HG03575 (cell line): ENCODE data around the gene VPS54.

ENCODE experiments used
- ATAC-seq: cut with Tn5 transposase; IDR thresholded peaks from one replicate; pipeline ENCODE4 v1.9.1; 2021; ENCODE audit not compliant: unreplicated experiment, insufficient number of reproducible peaks, low FRiP score; ENCODE audit errors: extremely low read depth

VPS54 gene

DNA sequence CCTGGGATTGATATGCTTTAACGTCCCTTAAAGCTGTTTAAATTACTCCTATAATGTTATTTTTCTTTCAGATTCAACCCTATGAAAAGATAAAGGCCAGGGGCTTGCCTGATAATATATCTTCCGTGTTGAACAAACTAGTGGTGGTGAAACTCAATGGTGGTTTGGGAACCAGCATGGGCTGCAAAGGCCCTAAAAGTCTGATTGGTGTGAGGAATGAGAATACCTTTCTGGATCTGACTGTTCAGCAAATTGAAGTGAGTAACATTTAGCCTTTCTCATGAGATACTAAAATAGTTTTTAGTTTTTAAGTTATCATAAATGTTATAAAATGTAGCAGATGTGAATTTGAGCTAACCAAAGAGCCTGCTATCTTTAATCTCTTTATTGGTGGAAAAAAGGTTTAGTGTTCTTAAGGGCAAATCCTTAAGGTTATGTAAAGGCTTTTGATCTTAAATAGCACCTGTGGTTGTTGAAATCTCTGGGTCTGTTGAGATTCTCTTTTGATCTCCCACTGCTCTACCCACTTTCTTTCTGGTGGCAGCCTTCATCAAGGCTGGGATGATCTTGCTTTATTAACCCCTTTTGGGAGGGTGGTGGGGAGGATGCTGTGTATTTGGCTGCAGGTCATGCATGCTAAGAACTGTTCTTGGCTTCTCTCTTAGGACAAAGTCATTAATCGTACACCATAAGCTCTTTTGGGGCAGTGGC is 136.7 kb downstream of the VPS54 start:
- ATAC-seq: no peak

DNA sequence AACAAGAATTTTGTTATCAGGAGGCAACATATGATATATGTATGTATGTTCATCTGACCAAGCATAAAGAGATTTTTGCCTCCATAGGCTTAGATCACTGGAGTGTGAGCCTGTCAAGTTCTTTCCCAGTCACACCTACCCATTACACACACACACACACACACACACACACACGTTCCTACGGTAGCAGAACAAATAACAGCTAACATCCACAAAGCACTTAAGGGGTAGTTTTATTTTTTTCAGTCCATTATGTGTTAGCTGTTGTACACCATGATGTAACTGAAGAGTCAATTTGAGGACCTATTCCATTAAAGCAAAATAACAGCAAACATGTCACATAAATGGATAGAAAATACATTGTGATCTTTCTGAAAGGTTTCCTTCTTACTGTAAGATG is 138.0 kb downstream of the VPS54 start:
- ATAC-seq: no peak

- no peak for ATAC-seq
Measured at GRCh38 chr2:63880625-63881024, 138.6 kb downstream of the VPS54 start.

DNA sequence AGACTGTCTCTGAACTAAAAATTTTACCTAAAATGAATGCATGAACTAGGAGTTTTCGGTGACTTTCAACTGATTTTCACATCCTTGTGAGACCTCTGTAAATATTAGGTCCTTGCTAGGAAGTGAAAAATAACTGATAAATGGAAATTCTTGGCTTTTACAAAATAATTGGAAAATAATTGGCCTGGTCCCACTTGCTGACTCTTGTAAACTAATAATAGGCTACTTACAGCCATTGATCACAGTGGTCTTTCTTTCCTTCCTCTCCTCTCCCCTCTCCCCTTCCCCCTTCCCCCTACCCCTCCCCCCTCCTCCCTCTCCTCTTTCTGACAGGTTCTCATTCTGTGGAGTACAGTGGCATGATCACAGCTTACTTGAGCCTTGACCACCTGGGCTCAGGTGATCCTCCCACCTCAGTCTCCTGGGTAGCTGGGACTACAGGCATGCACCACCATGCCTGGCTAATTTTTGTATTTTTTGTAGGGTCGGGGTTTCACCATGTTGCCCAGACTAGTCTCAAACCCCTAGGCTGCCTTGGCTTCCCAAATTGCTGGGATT is 139.3 kb downstream of the VPS54 start:
- no peak for ATAC-seq

DNA sequence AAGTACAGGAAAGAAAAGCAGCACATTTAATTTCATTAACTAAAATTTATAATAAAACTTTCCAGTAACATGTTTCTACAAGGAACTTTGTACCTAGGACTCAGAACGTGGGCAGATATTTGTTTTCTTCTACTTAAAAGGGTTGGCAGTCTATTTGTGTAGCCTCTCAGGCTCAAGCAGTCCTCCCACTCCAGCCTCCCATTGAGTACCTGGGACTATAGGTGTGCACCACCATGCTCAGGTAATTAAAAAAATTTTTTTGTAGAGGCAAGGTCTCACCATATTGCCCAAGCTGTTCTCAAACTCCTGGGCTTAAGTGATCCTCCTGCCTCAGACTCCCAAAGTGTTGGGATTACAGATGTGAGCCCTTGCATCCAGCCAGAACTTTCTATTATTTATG is 140.7 kb downstream of the VPS54 start:
- no peak for ATAC-seq

DNA sequence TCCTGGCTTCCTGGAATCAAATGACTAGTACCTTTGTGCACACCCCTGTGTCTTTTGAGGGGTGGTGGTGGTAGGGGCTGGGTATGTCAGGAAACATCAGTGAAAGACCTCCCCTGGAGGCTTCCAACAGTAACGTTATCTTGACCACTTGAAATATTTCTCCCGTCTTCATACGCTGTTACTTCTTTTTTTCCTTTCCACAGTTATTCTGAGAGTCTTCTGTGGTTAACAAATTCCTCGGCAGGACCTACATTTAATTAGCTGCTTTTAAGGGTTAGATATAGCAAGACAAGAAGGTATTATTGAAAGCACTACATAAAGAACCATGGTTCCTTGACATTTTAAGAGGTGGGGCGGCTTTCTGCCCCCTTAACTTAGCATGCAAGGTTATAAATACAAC is 142.9 kb downstream of the VPS54 start:
- no peak for ATAC-seq

- no peak for ATAC-seq
Measured at GRCh38 chr2:63875559-63876245, 143.5 kb downstream of the VPS54 start.

DNA sequence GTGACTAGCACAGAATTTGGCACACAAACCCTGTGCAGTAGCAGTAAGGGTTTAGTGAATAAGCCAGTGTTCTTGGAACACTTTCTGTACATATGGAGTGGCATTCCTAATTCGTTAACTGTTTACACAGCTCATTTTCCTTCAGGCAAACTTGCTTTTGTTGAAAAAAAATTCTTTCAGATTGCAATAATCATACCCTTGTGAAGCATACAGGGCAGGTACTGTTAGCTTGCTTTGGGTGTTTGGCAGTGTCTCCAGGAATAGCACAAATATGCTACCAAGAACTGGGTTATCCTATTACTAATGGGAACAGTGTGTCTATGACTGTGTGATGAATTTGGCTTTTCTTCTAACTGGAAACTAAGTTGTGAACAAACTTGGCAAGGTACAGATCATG is 144.1 kb downstream of the VPS54 start:
- ATAC-seq: no peak

- no peak for ATAC-seq
Measured at GRCh38 chr2:63874204-63875130, 144.8 kb downstream of the VPS54 start.

GRCh38 chr2:63872571-63873328 is 146.5 kb downstream of the VPS54 start:
- ATAC-seq: no peak

DNA sequence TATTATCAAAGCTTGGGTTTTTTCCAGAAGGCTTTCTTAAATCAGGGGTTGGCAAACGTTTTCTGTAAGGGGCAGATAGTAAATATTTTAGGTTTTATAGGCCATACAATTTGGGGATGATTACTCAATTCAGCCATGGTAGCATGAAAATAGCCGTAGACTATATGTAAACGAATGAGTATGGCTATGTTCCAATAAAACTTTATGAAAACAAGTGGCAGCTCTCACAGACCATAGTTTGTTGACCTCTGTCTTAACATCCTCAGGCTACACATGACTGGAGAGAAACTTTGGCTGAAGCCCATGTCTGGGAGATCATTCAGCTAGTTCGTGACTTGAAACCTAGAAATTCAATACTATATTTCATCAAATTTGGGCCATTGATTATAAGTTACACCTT is 147.4 kb downstream of the VPS54 start:
- no peak for ATAC-seq

DNA sequence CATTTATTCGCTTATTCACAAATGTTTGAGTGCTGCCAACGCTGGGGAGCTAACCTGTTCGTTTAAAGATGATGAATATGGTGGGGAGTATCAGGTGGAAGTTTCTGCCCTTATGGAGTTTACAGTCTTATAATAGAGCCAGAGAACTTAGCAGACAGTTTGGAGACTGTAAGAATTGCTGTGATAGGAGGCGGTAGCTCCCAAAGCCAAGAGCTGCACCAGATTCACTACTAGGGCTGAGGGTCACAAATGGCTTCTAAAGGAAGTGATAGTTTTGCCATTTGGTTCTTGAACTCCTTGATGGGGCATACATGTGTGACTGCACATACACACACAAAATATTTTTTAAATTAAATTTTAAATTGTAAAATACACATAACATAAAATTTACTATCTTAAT is 148.5 kb downstream of the VPS54 start:
- no peak for ATAC-seq

DNA sequence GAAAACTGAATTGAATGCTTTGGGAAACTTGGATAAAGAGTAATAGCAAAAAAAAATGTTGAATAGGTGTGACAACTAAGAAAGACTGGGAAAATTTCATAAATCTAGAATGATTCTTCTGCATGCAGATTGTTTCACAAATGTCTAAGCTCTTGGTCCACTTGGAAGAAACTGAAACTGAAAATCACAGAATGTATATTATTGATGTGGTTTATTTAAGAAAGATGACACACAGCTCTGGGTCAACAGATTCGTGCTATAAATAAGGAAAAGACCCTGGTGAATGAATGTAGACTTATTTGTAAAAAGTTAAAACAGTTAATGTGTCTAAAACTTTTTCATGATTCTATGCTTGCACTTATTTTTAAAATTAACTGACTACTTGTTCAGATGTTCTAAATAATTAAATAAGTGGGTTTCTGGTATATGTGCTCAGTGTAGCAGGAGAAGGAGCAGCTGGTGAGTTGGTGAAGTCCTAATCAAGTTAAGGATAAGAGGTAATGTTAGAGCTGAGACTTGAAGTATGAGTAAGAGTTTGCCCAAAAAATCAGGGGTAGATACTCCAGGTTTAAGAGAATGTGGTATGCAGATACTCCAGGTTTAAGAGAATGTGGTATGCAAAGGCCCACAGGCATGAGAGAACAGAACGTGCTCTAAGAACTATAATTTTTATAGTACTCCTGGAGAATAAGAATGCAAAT is 153.1 kb downstream of the VPS54 start:
- ATAC-seq: no peak

DNA sequence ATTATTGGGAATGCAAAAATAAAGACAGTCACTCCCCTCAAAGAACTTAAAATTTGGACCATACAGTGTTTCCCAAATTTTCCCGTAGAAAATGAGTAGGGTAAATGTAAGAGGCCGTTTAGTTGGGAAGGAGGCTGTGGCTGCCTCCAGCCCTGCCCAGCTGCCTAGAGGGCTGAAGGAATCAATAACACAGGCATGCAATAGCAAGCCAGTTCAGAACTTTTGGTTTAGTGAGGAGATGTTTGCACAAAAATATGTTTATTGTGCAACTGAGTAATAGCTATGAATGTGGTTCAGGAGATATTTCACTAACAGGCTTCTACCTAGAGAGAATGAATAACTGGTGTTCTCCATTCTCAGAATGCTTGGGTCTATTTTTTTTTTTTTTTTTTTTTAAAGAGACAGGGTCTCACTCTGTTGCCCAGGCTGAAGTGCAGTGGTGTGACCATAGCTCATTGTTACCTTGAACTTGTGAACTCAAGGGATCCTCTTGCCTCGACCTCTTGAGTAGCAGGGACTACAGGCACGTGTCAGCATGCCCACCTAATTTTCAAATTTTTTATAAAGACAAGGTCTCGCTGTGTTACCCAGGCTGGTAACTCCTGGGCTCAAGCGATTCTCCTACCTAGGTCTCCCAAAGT is 153.9 kb downstream of the VPS54 start:
- ATAC-seq: no peak

- ATAC-seq: no peak
Measured at GRCh38 chr2:63863707-63864106, 155.5 kb downstream of the VPS54 start.

DNA sequence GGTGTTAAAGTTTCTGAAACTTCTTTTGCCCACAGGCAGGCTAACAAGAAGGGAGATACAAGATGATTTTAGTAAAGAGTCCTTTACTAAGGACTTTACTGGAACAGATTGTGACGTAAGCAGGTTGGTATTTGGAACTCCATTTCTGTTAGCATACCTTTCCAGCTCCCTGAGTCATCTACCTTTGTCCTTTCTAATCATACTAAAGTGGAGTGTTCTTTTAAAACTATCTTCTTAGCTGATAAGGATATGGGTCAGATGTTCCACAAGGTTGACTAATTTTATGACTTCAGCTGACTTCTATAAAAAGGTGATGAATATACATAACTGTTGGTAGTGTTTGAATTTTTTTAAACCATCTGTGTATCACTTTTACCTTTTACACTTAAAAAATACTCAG is 156.4 kb downstream of the VPS54 start:
- no peak for ATAC-seq

DNA sequence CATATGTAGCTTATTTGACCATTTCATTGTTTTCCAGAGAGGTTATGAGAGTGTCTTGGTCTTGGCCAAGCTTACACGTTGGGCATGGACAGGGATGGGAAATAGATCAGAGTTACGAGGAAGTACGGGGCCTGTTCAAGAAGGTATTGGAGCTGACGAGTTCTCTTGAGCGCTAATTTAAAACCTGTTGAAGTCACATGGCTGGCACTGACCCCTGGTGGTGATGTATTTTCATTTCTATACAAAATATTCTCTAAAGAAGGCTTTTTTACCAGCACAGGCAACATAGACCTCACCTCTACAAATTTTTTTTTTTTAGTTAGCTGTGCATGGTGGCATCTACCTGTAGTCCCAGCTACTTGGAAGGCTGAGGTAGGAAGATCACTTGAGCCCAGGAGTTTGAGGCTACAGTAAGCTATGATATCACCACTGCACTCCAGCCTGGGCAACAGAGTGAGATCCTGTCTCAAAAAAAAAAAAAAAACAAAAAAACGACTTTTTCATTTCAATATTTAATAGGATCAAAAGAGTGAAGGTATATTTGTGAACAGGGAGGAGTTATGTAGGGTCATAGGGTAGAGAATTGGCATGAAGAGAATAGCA is 157.9 kb downstream of the VPS54 start:
- no peak for ATAC-seq
